PFSK-1 (cell line): ENCODE measurements around the gene APOL1.
A peak's percentile ranks its signal among the peaks of the same experiment; 100 is the strongest.

Source experiments
- FOXP2 ChIP-seq: optimal IDR thresholded peaks from 2 replicates; pipeline ENCODE3; 2011; ENCODE audit warnings: borderline replicate concordance, control low read depth, inconsistent platforms; ENCODE audit not compliant: insufficient read depth; ENCODE audit errors: extremely low read length, extremely low read depth
- POLR2AphosphoS5 ChIP-seq: IDR thresholded peaks from 2 replicates; pipeline ENCODE4 v1.6.1; 2012; ENCODE audit warnings: low read depth, mild to moderate bottlenecking, control low read depth, low read length, moderate library complexity
- REST ChIP-seq, 2 experiments: IDR thresholded peaks; 2 replicates each; pipeline versions ENCODE4 v1.6.1 to v1.8.0; 2011 to 2012; ENCODE audit warnings: low read depth in 2 of 2, low read length in 2 of 2, control low read depth in 1 of 2, inconsistent platforms in 1 of 2, mild to moderate bottlenecking in 1 of 2, moderate library complexity in 1 of 2; ENCODE audit not compliant: insufficient read depth in 1 of 2
- SIN3A ChIP-seq: IDR thresholded peaks from 2 replicates; pipeline ENCODE4 v1.6.1; 2012; ENCODE audit warnings: mild to moderate bottlenecking, low read length, moderate library complexity, borderline replicate concordance; ENCODE audit not compliant: insufficient read depth
- TAF1 ChIP-seq: IDR thresholded peaks from 2 replicates; pipeline ENCODE4 v1.6.1; 2012; ENCODE audit warnings: low read length, control low read depth, borderline replicate concordance; ENCODE audit not compliant: insufficient read depth

The APOL1 gene

GRCh38 chr22:36239401-36240171 lies 13.3 kb upstream of the APOL1 start, which contains the start of gene APOL2:
Gene APOL2 (minus strand): TSS chr22:36239527. CDS start chr22:36233162, 6,365 bp downstream.
- TF ChIP-seq REST (IDR thresholded peaks at IDR 0.05; ENCODE audit: insufficient read depth in 1 of 2, low read depth in 2 of 2, low read length in 2 of 2) (peak in 1 of 2 experiments; percentile 35; a peak in 1 of 4 replicates), SIN3A (peak; percentile 38; the same call in 1 of the 2 replicates), TAF1 (peak; percentile 45; the same call in 1 of the 2 replicates), POLR2AphosphoS5 (peak; percentile 48; the same call in 1 of the 2 replicates), FOXP2 (peak; percentile 75)

- no peak for TF ChIP-seq SIN3A
- TF ChIP-seq FOXP2 = no peak
- no peak for TF ChIP-seq POLR2AphosphoS5
- no peak for TF ChIP-seq TAF1
- no peak for TF ChIP-seq REST (IDR thresholded peaks at IDR 0.05; ENCODE audit: insufficient read depth in 1 of 2, low read depth in 2 of 2, low read length in 2 of 2)
These were observed 8.9 kb upstream of the APOL1 start for GRCh38 chr22:36243986-36244385.

GRCh38 chr22:36244522-36245391 lies 8.2 kb upstream of the APOL1 start:
- TF ChIP-seq FOXP2 (no peak), POLR2AphosphoS5 (no peak), SIN3A (no peak), TAF1 (no peak), REST (IDR thresholded peaks at IDR 0.05; ENCODE audit: insufficient read depth in 1 of 2, low read depth in 2 of 2, low read length in 2 of 2) (no peak)

GRCh38 chr22:36245805-36246356 lies 7.1 kb upstream of the APOL1 start:
- TF ChIP-seq POLR2AphosphoS5 (no peak), SIN3A (no peak), REST (IDR thresholded peaks at IDR 0.05; ENCODE audit: insufficient read depth in 1 of 2, low read depth in 2 of 2, low read length in 2 of 2) (no peak), TAF1 (no peak), FOXP2 (no peak)
